ENCODE results near the gene ATP1A2.

ATP1A2 gene

GRCh38 chr1:160131803-160132565 lies 16.4 kb downstream of the ATP1A2 start:
- Histone ChIP-seq H3K27me3 (ENCODE audit: control insufficient read depth, insufficient read depth, low read length, poor library complexity, severe bottlenecking) (no peaks in the 10 kb centered on the region), H3K9me3 (ENCODE audit: control insufficient read depth, low read length) (no peaks in the 10 kb centered on the region), H3K36me3 (ENCODE audit: control insufficient read depth, insufficient read depth, low read length) (peaks cover 83% of the 10 kb centered on the region), H3K27ac (ENCODE audit: insufficient read depth, low read depth, low read length, poor library complexity, severe bottlenecking) (no peak overlapping the region), H3K4me1 (ENCODE audit: control insufficient read depth, insufficient read depth, low read length) (no peaks in the 10 kb centered on the region), H3K4me3 (ENCODE audit: insufficient read depth, low read depth, low read length) (no peak overlapping the region)
- WGBS, 2 experiments = 95% methylated on average over 8 of the region's 8 CpGs

- peaks cover 80% of the 10 kb centered on the region for H3K36me3 ChIP-seq (ENCODE audit: control insufficient read depth, insufficient read depth, low read length)
Observed at GRCh38 chr1:160133990-160134770, 18.6 kb downstream of the ATP1A2 start.

GRCh38 chr1:160134791-160135572 lies 19.4 kb downstream of the ATP1A2 start:
- H3K9me3 ChIP-seq (ENCODE audit: control insufficient read depth, low read length) = no peaks in the 10 kb centered on the region
- no peak overlapping the region for H3K4me3 ChIP-seq (ENCODE audit: insufficient read depth, low read depth, low read length)
- no peak overlapping the region for H3K27ac ChIP-seq (ENCODE audit: insufficient read depth, low read depth, low read length, poor library complexity, severe bottlenecking)

More at GRCh38 chr1:160133990-160134770, 18.6 kb downstream of the ATP1A2 start:
- Histone ChIP-seq H3K9me3 (ENCODE audit: control insufficient read depth, low read length) (no peaks in the 10 kb centered on the region), H3K4me1 (ENCODE audit: control insufficient read depth, insufficient read depth, low read length) (no peaks in the 10 kb centered on the region), H3K27me3 (ENCODE audit: control insufficient read depth, insufficient read depth, low read length, poor library complexity, severe bottlenecking) (no peaks in the 10 kb centered on the region), H3K27ac (ENCODE audit: insufficient read depth, low read depth, low read length, poor library complexity, severe bottlenecking) (no peak overlapping the region), H3K4me3 (ENCODE audit: insufficient read depth, low read depth, low read length) (no peak overlapping the region)
- 91 to 94% methylated on average over 9 of the region's 9 CpGs for WGBS, 2 experiments

GRCh38 chr1:160136121-160136925 lies 20.8 kb downstream of the ATP1A2 start:
- no peaks in the 10 kb centered on the region for H3K9me3 ChIP-seq (ENCODE audit: control insufficient read depth, low read length)

More at GRCh38 chr1:160134791-160135572, 19.4 kb downstream of the ATP1A2 start:
- WGBS, 2 experiments = 93% methylated on average over 20 of the region's 20 CpGs
- H3K27me3 ChIP-seq (ENCODE audit: control insufficient read depth, insufficient read depth, low read length, poor library complexity, severe bottlenecking) = no peaks in the 10 kb centered on the region
- H3K36me3 ChIP-seq (ENCODE audit: control insufficient read depth, insufficient read depth, low read length) = peaks cover 78% of the 10 kb centered on the region
- H3K4me1 ChIP-seq (ENCODE audit: control insufficient read depth, insufficient read depth, low read length) = no peaks in the 10 kb centered on the region

GRCh38 chr1:160136926-160137200 lies 21.3 kb downstream of the ATP1A2 start:
- 94% methylated on average over 5 of the region's 5 CpGs for WGBS, 2 experiments
- no peak overlapping the region for H3K4me3 ChIP-seq (ENCODE audit: insufficient read depth, low read depth, low read length)
- H3K36me3 ChIP-seq (ENCODE audit: control insufficient read depth, insufficient read depth, low read length) = peaks cover 65% of the 10 kb centered on the region
- no peak overlapping the region for H3K27ac ChIP-seq (ENCODE audit: insufficient read depth, low read depth, low read length, poor library complexity, severe bottlenecking)
- no peaks in the 10 kb centered on the region for H3K9me3 ChIP-seq (ENCODE audit: control insufficient read depth, low read length)
- H3K27me3 ChIP-seq (ENCODE audit: control insufficient read depth, insufficient read depth, low read length, poor library complexity, severe bottlenecking) = no peaks in the 10 kb centered on the region
- no peaks in the 10 kb centered on the region for H3K4me1 ChIP-seq (ENCODE audit: control insufficient read depth, insufficient read depth, low read length)

More at GRCh38 chr1:160136121-160136925, 20.8 kb downstream of the ATP1A2 start:
- Histone ChIP-seq H3K27me3 (ENCODE audit: control insufficient read depth, insufficient read depth, low read length, poor library complexity, severe bottlenecking) (no peaks in the 10 kb centered on the region), H3K4me3 (ENCODE audit: insufficient read depth, low read depth, low read length) (no peak overlapping the region), H3K36me3 (ENCODE audit: control insufficient read depth, insufficient read depth, low read length) (peaks cover 69% of the 10 kb centered on the region), H3K4me1 (ENCODE audit: control insufficient read depth, insufficient read depth, low read length) (no peaks in the 10 kb centered on the region), H3K27ac (ENCODE audit: insufficient read depth, low read depth, low read length, poor library complexity, severe bottlenecking) (no peak overlapping the region)
- WGBS, 2 experiments = 96% methylated on average over 22 of the region's 22 CpGs

- Histone ChIP-seq H3K27ac (ENCODE audit: insufficient read depth, low read depth, low read length, poor library complexity, severe bottlenecking) (no peak overlapping the region), H3K4me1 (ENCODE audit: control insufficient read depth, insufficient read depth, low read length) (no peaks in the 10 kb centered on the region)
- WGBS, 2 experiments = 93 to 96% methylated on average over 7 of the region's 8 CpGs
Observed at GRCh38 chr1:160137216-160137862, 21.8 kb downstream of the ATP1A2 start.

GRCh38 chr1:160139840-160140239 lies 24.3 kb downstream of the ATP1A2 start:
- WGBS, 2 experiments = 91 to 94% methylated on average over 8 of the region's 8 CpGs
- no peaks in the 10 kb centered on the region for H3K9me3 ChIP-seq (ENCODE audit: control insufficient read depth, low read length)
- H3K27ac ChIP-seq (ENCODE audit: insufficient read depth, low read depth, low read length, poor library complexity, severe bottlenecking) = no peak overlapping the region
- H3K4me1 ChIP-seq (ENCODE audit: control insufficient read depth, insufficient read depth, low read length) = no peaks in the 10 kb centered on the region
- no peaks in the 10 kb centered on the region for H3K27me3 ChIP-seq (ENCODE audit: control insufficient read depth, insufficient read depth, low read length, poor library complexity, severe bottlenecking)
- H3K36me3 ChIP-seq (ENCODE audit: control insufficient read depth, insufficient read depth, low read length) = peaks cover 50% of the 10 kb centered on the region
- H3K4me3 ChIP-seq (ENCODE audit: insufficient read depth, low read depth, low read length) = no peak overlapping the region

More at GRCh38 chr1:160137216-160137862, 21.8 kb downstream of the ATP1A2 start:
- H3K27me3 ChIP-seq (ENCODE audit: control insufficient read depth, insufficient read depth, low read length, poor library complexity, severe bottlenecking) = no peaks in the 10 kb centered on the region
- H3K36me3 ChIP-seq (ENCODE audit: control insufficient read depth, insufficient read depth, low read length) = peaks cover 62% of the 10 kb centered on the region
- H3K4me3 ChIP-seq (ENCODE audit: insufficient read depth, low read depth, low read length) = no peak overlapping the region
- no peaks in the 10 kb centered on the region for H3K9me3 ChIP-seq (ENCODE audit: control insufficient read depth, low read length)

GRCh38 chr1:160143695-160144094 lies 28.1 kb downstream of the ATP1A2 start:
- H3K4me1 ChIP-seq (ENCODE audit: control insufficient read depth, insufficient read depth, low read length) = no peaks in the 10 kb centered on the region
- H3K27me3 ChIP-seq (ENCODE audit: control insufficient read depth, insufficient read depth, low read length, poor library complexity, severe bottlenecking) = no peaks in the 10 kb centered on the region
- H3K27ac ChIP-seq (ENCODE audit: insufficient read depth, low read depth, low read length, poor library complexity, severe bottlenecking) = no peak overlapping the region
- H3K36me3 ChIP-seq (ENCODE audit: control insufficient read depth, insufficient read depth, low read length) = peaks cover 16% of the 10 kb centered on the region
- no peak overlapping the region for H3K4me3 ChIP-seq (ENCODE audit: insufficient read depth, low read depth, low read length)
- H3K9me3 ChIP-seq (ENCODE audit: control insufficient read depth, low read length) = no peaks in the 10 kb centered on the region
- WGBS, 2 experiments = 63 to 67% methylated on average over 1 of the region's 1 CpG

GRCh38 chr1:160144921-160145320 lies 29.4 kb downstream of the ATP1A2 start:
- peaks cover 6% of the 10 kb centered on the region for H3K36me3 ChIP-seq (ENCODE audit: control insufficient read depth, insufficient read depth, low read length)
- 66 to 72% methylated on average over 4 of the region's 4 CpGs for WGBS, 2 experiments
- H3K27me3 ChIP-seq (ENCODE audit: control insufficient read depth, insufficient read depth, low read length, poor library complexity, severe bottlenecking) = no peaks in the 10 kb centered on the region
- no peak overlapping the region for H3K4me3 ChIP-seq (ENCODE audit: insufficient read depth, low read depth, low read length)
- H3K9me3 ChIP-seq (ENCODE audit: control insufficient read depth, low read length) = no peaks in the 10 kb centered on the region
- H3K27ac ChIP-seq (ENCODE audit: insufficient read depth, low read depth, low read length, poor library complexity, severe bottlenecking) = no peak overlapping the region
- H3K4me1 ChIP-seq (ENCODE audit: control insufficient read depth, insufficient read depth, low read length) = no peaks in the 10 kb centered on the region
